Esophagus squamous epithelium (tissue), 4 donors: ENCODE results near the gene PRODH.
"Not testable (repeated sequence)": the region's sequence is repeated elsewhere in the genome, so short reads cannot be mapped to it uniquely, and the experiment has no call there.

Experiments
- CTCF ChIP-seq, 6 experiments: fragments of 450-650 bp in 4 of 6; fragments of 200-600 bp in 2 of 6; sonication (generic) in 2 of 6; IDR thresholded peaks; one replicate each; pipeline ENCODE4 v1.5.1; 2016 to 2019; ENCODE audit warnings: antibody characterized with exemption in 6 of 6, mild to moderate bottlenecking in 4 of 6, moderate library complexity in 4 of 6
- POLR2A ChIP-seq, 4 donors: fragments of 450-650 bp; IDR thresholded peaks; one replicate each; pipeline ENCODE4 v1.6.1; 2017; ENCODE audit warnings: antibody characterized with exemption in 4 of 4, mild to moderate bottlenecking in 4 of 4, moderate library complexity in 3 of 4

GRCh38 chr22:18934688-18935087 lies 1.4 kb downstream of the PRODH start:
- not testable (repeated sequence) for TF ChIP-seq CTCF, POLR2A (IDR thresholded peaks at IDR 0.05)
